GM23248 (cell line): Measurements from ENCODE around the gene MGMT. TPM values are rescaled to one million over a fixed set of nuclear protein-coding genes. Genes with fewer than 3 reads are reported as not detected.

Experiments
- DNase-seq: peaks from one replicate; pipeline ENCODE4 v3.0.0-alpha.2; 2015
- H2AFZ ChIP-seq: fragments of 200-600 bp; sonication (generic); 2 replicates; pipeline ENCODE4 v1.6.1; 2016; ENCODE audit warnings: antibody characterized with exemption
- H3F3A ChIP-seq: fragments of 200-600 bp; sonication (generic); 2 replicates; pipeline ENCODE4 v1.6.1; 2016; ENCODE audit warnings: mild to moderate bottlenecking, antibody characterized with exemption, mixed run types; ENCODE audit not compliant: insufficient read depth
- H3K27ac ChIP-seq: fragments of 200-600 bp; sonication (generic); 2 replicates; pipeline ENCODE4 v1.5.1; 2016; ENCODE audit warnings: mild to moderate bottlenecking
- H3K27me3 ChIP-seq: fragments of 200-600 bp; sonication (generic); replicated peaks from 2 replicates; pipeline ENCODE4 v1.6.1; 2016; ENCODE audit warnings: mild to moderate bottlenecking; ENCODE audit not compliant: insufficient read depth
- H3K36me3 ChIP-seq: fragments of 200-600 bp; sonication (generic); 2 replicates; pipeline ENCODE4 v1.6.1; 2016; ENCODE audit warnings: low read depth, mild to moderate bottlenecking
- H3K4me1 ChIP-seq: fragments of 200-600 bp; sonication (generic); 2 replicates; pipeline ENCODE4 v1.6.1; 2016; ENCODE audit warnings: mild to moderate bottlenecking; ENCODE audit not compliant: insufficient read depth
- H3K4me2 ChIP-seq: fragments of 200-600 bp; sonication (generic); one replicate; pipeline ENCODE4 v1.6.1; 2016; ENCODE audit warnings: mild to moderate bottlenecking; ENCODE audit not compliant: unreplicated experiment
- H3K4me3 ChIP-seq: fragments of 200-600 bp; sonication (generic); 2 replicates; pipeline ENCODE4 v1.5.1; 2016; ENCODE audit warnings: mild to moderate bottlenecking
- H3K79me2 ChIP-seq: fragments of 200-600 bp; sonication (generic); 2 replicates; pipeline ENCODE4 v1.6.1; 2016; ENCODE audit warnings: mild to moderate bottlenecking; ENCODE audit not compliant: insufficient read depth
- H3K9ac ChIP-seq: fragments of 200-600 bp; sonication (generic); 2 replicates; pipeline ENCODE4 v1.6.1; 2016; ENCODE audit warnings: mild to moderate bottlenecking
- H3K9me2 ChIP-seq: fragments of 200-600 bp; sonication (generic); 2 replicates; pipeline ENCODE4 v1.6.1; 2016; ENCODE audit warnings: mixed run types, mild to moderate bottlenecking, moderate library complexity; ENCODE audit not compliant: insufficient read depth
- H3K9me3 ChIP-seq: fragments of 200-600 bp; sonication (generic); one replicate; pipeline ENCODE4 v1.6.1; 2017; ENCODE audit warnings: low read depth
- H4K20me1 ChIP-seq: fragments of 200-600 bp; sonication (generic); 2 replicates; pipeline ENCODE4 v1.6.0; 2016; ENCODE audit not compliant: insufficient read depth
- EZH2 ChIP-seq: fragments of 200-600 bp; sonication (generic); IDR thresholded peaks from 2 replicates; pipeline ENCODE4 v1.6.1; 2018; ENCODE audit warnings: antibody characterized with exemption, mild to moderate bottlenecking; ENCODE audit not compliant: insufficient read depth, poor library complexity, severe bottlenecking
- EZH2phosphoT487 ChIP-seq: fragments of 200-600 bp; sonication (generic); IDR thresholded peaks from 2 replicates; pipeline ENCODE4 v1.6.1; 2018; ENCODE audit warnings: antibody characterized with exemption, moderate library complexity, mild to moderate bottlenecking, low read depth; ENCODE audit not compliant: insufficient read depth
- WGBS, 2 experiments: methylation state at CpG; one replicate each; pipeline ENCODE4 v1.1.6; 2015 to 2017; ENCODE audit warnings: low lambda C conversion rate in 2 of 2, low coverage in 1 of 2; ENCODE audit errors: missing lambda C conversion rate in 2 of 2; 5-methylcytosine and 5-hydroxymethylcytosine counted together
- in situ Hi-C: fragments of 300-500 bp; cut with MboI; formaldehyde crosslinking; loops from 2 replicates; pipeline ENCODE4 v1.15.0; 2020
- polyA plus RNA-seq: library from polyadenylated mRNA; unstranded; fragments of >200 nt; fragmentation: Nextera tagmentation; extraction: Ambion mirVana; gene quantifications from 2 replicates; pipeline ENCODE4 v1.2.1, GENCODE V29; 2016
- total RNA-seq: library from RNA; depleted of rRNA; stranded (reverse); fragments of >200 nt; shearing (Covaris generic); gene quantifications from 2 replicates; pipeline ENCODE4 v1.2.3, GENCODE V29; 2014

The MGMT gene
- total and polyA plus RNA-seq, 2 experiments from 2014 or later = 28.5 to 35.1 TPM

DNA sequence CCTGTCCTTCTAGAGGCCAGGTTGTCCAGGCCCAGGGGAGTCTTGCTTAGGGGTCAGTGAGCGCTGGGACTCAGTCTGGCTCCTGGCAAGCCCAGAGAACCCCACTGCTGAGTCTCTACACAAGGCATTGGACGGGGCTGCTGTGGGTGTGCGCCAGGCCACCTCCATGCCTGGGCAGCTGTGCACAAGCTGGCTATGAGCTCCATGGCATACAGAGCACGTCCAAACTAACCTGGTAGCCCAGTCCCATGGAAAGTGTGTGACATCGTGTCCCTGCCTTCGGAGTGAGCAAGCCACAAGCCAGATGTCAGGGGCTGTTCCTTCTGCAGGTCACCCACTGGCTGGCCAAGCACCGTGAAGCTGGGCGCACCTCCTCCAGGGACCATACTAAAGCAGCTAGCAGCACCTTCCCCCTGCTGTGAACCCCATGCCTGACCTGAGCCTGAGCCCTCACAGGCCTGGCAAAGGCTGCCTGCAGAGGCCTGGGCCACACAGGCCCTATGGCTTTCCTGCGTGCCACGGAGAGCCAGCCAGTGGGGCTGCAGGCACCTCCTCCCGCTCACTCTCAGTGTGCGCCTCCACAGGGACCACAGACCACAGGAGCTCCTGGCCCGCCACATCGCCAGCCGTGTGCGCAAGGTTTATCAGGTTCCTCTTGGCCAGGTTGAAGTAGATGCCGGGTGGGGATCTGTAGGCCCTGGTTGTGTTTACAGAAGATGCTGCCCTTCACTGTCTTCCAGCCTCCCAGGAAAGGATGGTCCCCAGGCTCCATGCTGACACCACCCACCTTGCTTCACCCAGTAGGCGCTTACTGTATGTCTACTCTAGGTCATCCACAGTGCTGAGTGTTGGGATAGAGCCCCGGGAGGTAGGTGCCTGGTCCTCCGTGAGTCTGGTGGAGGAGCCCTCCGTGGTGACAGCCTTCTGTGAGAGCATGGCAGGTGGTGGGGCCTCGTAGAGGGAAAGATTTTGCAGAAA, 277.4 kb downstream of the MGMT start:
- no peaks in the 10 kb centered on the region for H3K79me2 ChIP-seq
- in situ Hi-C loops = no loop called here
- no peak for DNase-seq
- no peaks in the 10 kb centered on the region for H4K20me1 ChIP-seq
- no peak overlapping the region for H3K9ac ChIP-seq
- no peak overlapping the region for H3K27ac ChIP-seq
- H3K9me3 ChIP-seq = no peaks in the 10 kb centered on the region
- no peaks in the 10 kb centered on the region for H3K4me1 ChIP-seq
- no peaks in the 10 kb centered on the region for H3K27me3 ChIP-seq
- no peak for TF ChIP-seq EZH2
- TF ChIP-seq EZH2phosphoT487 = no peak
- no peaks in the 10 kb centered on the region for H3K9me2 ChIP-seq
- H3K36me3 ChIP-seq = no peaks in the 10 kb centered on the region
- WGBS, 2 experiments = 91 to 92% methylated on average over 22 of the region's 22 CpGs
- H3K4me2 ChIP-seq = no peak overlapping the region
- no peak overlapping the region for H2AFZ ChIP-seq
- H3F3A ChIP-seq = no peaks in the 10 kb centered on the region
- no peak overlapping the region for H3K4me3 ChIP-seq

DNA sequence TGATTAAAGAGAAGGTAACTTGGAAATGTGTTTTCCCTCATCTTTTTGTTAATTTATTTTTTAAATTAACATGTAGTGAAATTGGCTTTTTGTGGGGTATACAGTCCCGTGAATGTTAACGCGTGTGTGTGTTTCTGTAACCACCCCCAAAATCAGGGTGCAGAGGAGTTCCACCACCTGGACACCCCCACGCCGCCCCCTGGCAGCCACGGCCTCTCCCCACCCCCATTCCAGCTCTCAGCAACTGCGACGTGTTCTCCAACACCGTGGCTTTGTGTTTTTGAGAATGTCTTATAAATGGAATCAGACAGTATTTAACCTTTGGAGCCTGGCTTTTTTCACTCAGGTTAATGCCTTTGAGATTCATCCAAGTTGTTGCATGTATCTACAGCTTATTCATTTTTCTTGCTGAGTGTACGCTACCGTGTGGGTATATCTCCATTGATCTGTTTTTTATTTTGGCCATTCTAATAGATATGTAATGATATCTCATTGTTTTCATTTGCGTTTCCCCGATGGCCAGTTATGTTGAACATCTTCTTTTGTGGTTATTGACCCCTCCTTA, 278.2 kb downstream of the MGMT start:
- 88 to 93% methylated on average over 12 to 13 of the region's 13 CpGs for WGBS, 2 experiments
- Histone ChIP-seq H3K27me3 (no peaks in the 10 kb centered on the region), H2AFZ (no peak overlapping the region), H3K4me3 (no peak overlapping the region), H3K27ac (no peak overlapping the region), H3F3A (no peaks in the 10 kb centered on the region), H3K4me2 (no peak overlapping the region), H4K20me1 (no peaks in the 10 kb centered on the region), H3K9ac (no peak overlapping the region), H3K36me3 (no peaks in the 10 kb centered on the region), H3K4me1 (no peaks in the 10 kb centered on the region), H3K9me3 (no peaks in the 10 kb centered on the region), H3K79me2 (no peaks in the 10 kb centered on the region), H3K9me2 (no peaks in the 10 kb centered on the region)
- no peak for TF ChIP-seq EZH2
- no peak for DNase-seq
- in situ Hi-C loops = no loop called here

DNA sequence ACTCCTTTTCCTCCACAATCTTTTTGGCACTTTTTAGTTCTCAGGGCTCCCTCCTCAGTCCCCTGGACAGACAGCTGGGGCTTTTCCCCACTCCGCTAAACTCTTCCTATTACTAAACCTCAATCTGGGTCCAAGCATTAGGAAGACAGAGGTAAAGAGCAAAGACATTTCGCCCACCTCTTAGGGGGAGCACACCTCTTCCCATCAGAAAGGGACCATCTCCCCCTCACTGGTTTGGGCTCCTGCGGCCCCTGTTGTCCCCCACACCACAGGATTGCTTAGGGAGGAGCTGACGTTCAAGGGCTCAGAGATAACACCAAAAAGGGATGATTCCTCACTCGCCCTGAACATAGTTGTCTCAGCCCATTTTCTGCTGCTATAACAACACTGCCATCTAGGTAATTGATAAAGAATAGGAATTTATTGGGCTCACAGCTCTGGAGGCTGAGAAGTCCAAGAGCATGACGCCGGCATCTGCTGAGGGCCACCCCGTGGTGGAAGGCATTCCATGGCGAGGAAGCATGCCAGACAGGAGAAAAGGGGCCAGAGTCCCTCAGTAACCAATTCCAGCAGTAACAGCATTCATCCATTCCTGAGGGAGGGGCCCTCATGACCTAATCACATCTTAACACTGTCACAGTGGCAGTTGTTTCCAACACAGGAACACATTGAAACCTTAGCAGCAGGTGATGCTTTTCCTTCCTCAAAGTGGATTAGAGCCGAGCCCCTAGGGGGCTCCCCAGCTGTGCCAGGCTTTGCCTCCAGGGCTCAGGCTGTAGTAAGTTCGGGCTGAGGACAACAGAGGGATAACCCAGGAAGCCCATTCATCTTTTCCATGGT, 287.4 kb downstream of the MGMT start:
- no peaks in the 10 kb centered on the region for H3K36me3 ChIP-seq
- no peaks in the 10 kb centered on the region for H3K79me2 ChIP-seq
- H3K27ac ChIP-seq = no peak overlapping the region
- DNase-seq = no peak
- no peaks in the 10 kb centered on the region for H3F3A ChIP-seq
- H3K4me1 ChIP-seq = 0 out of 2 replicates have a peak, but pooled peaks cover 4% of the 10 kb centered on the region
- peaks cover 12% of the 10 kb centered on the region for H3K9me3 ChIP-seq
- H2AFZ ChIP-seq = no peak overlapping the region
- in situ Hi-C loops = no loop called here
- H4K20me1 ChIP-seq = no peaks in the 10 kb centered on the region
- TF ChIP-seq EZH2 (no peak), EZH2phosphoT487 (no peak)
- no peak overlapping the region for H3K9ac ChIP-seq
- H3K9me2 ChIP-seq = no peaks in the 10 kb centered on the region
- H3K4me2 ChIP-seq = no peak overlapping the region
- WGBS, 2 experiments = 73 to 76% methylated on average over 11 of the region's 11 CpGs
- H3K27me3 ChIP-seq = no peaks in the 10 kb centered on the region
- H3K4me3 ChIP-seq = no peak overlapping the region

DNA sequence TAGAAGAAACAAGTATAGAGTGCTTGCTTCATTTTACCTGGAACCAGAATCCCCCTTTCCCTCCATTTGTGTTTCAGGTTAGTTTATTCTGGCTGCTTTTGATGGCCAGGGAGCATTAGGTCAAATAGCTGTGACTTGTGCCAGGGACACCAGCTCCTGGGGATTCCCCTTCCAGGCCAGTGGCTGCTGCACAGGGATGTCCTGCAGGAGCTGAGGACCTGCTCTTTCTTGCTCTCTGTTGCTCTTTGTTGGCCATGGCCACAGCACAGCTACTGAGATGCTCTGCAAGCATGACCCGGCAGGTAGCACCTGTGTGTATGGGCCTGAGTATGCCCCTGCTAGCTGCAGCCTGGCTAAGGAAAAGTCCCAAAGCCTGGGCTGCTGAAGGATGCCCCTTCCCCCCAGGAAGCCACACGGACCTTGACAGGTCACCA, 288.1 kb downstream of the MGMT start:
- in situ Hi-C loops = no loop called here
- Histone ChIP-seq H3K36me3 (no peaks in the 10 kb centered on the region), H3K4me2 (no peak overlapping the region), H3K9me2 (no peaks in the 10 kb centered on the region), H3K27me3 (no peaks in the 10 kb centered on the region), H3F3A (no peaks in the 10 kb centered on the region), H4K20me1 (no peaks in the 10 kb centered on the region), H3K79me2 (no peaks in the 10 kb centered on the region), H3K9me3 (peaks cover 12% of the 10 kb centered on the region), H3K4me1 (0 out of 2 replicates have a peak, but pooled peaks cover 4% of the 10 kb centered on the region), H3K4me3 (no peak overlapping the region), H3K9ac (no peak overlapping the region), H3K27ac (no peak overlapping the region), H2AFZ (no peak overlapping the region)
- WGBS, 2 experiments = 72 to 73% methylated on average over 2 of the region's 2 CpGs
- DNase-seq = no peak
- TF ChIP-seq EZH2phosphoT487 = no peak
- TF ChIP-seq EZH2 = no peak
